NCI-H2107 treated with DMSO at 0.1 percent for 48 hours (cell line): ENCODE measurements around the gene VAMP7.
"Not testable (repeated sequence)": the region's sequence is repeated elsewhere in the genome, so short reads cannot be mapped to it uniquely, and the experiment has no call there.

Experiments
- DNase-seq: peaks from one replicate; lab custom pipeline; 2025; ENCODE audit not compliant: unreplicated experiment; lab: John Stamatoyannopoulos, UW

VAMP7 gene

GRCh38 chrX:155986995-155987394 lies 105.8 kb downstream of the VAMP7 start:
- DNase-seq: not testable (repeated sequence)

GRCh38 chrX:155988859-155989258 lies 107.7 kb downstream of the VAMP7 start:
- no peak for DNase-seq
